Keratinocyte (primary cell): ENCODE data around the gene SLC6A5. TPM values are rescaled to one million over a fixed set of nuclear protein-coding genes. Genes with fewer than 3 reads are reported as not detected.

Source experiments
- DNase-seq: peaks from one replicate; pipeline ENCODE4 v3.0.0-alpha.2; 2011; ENCODE audit warnings: low read depth, missing footprints, low spot score
- FAIRE-seq: peaks from 2 replicates; lab custom pipeline; 2011; peaks lifted over from hg19 to GRCh38; lab: Jason Lieb, UNC
- H2AFZ ChIP-seq: 2 replicates; pipeline ENCODE4 v1.6.0; 2012; ENCODE audit warnings: low read length, control low read depth, inconsistent platforms; ENCODE audit not compliant: control insufficient read depth
- H3K27ac ChIP-seq: 2 replicates; pipeline ENCODE4 v1.5.1; 2011; ENCODE audit warnings: low read length; ENCODE audit not compliant: control insufficient read depth, insufficient read depth
- H3K27me3 ChIP-seq: 3 replicates; pipeline ENCODE4 v1.6.0; 2011; ENCODE audit warnings: low read length; ENCODE audit not compliant: control insufficient read depth, insufficient read depth; ENCODE audit errors: extremely low read depth
- H3K36me3 ChIP-seq, 2 experiments: 2 replicates in 1 of 2; 3 replicates in 1 of 2; pipeline ENCODE4 v1.5.1; 2011; ENCODE audit warnings: low read length in 2 of 2, mild to moderate bottlenecking in 1 of 2; ENCODE audit not compliant: control insufficient read depth in 2 of 2, insufficient read depth in 2 of 2; ENCODE audit errors: extremely low read depth in 1 of 2
- H3K4me1 ChIP-seq: 3 replicates; pipeline ENCODE4 v1.5.1; 2011; ENCODE audit warnings: low read length; ENCODE audit not compliant: control insufficient read depth, insufficient read depth; ENCODE audit errors: extremely low read depth
- H3K4me2 ChIP-seq: 3 replicates; pipeline ENCODE4 v1.6.0; 2011; ENCODE audit warnings: low read depth, low read length; ENCODE audit not compliant: control insufficient read depth, insufficient read depth; ENCODE audit errors: extremely low read depth
- H3K4me3 ChIP-seq, 3 experiments: fragments of 200-600 bp in 1 of 3; sonication (generic) in 1 of 3; 2 replicates in 2 of 3; 3 replicates in 1 of 3; pipeline ENCODE4 v1.5.1; 2011 to 2016; ENCODE audit warnings: low read length in 3 of 3, mild to moderate bottlenecking in 3 of 3, control low read depth in 2 of 3, inconsistent platforms in 1 of 3, low read depth in 1 of 3, mixed read lengths in 1 of 3, mixed run types in 1 of 3, moderate library complexity in 1 of 3; ENCODE audit not compliant: control insufficient read depth in 2 of 3, insufficient read depth in 2 of 3; ENCODE audit errors: extremely low read depth in 1 of 3
- H3K79me2 ChIP-seq: 2 replicates; pipeline ENCODE4 v1.6.0; 2012; ENCODE audit warnings: low read length; ENCODE audit not compliant: control insufficient read depth, insufficient read depth
- H3K9ac ChIP-seq: 3 replicates; pipeline ENCODE4 v1.6.0; 2011; ENCODE audit warnings: low read length; ENCODE audit not compliant: control insufficient read depth, insufficient read depth; ENCODE audit errors: extremely low read depth
- H3K9me1 ChIP-seq: 3 replicates; pipeline ENCODE4 v1.6.0; 2011; ENCODE audit warnings: low read length; ENCODE audit not compliant: control insufficient read depth, insufficient read depth; ENCODE audit errors: extremely low read depth
- H3K9me3 ChIP-seq: 2 replicates; pipeline ENCODE4 v1.5.1; 2012; ENCODE audit warnings: low read depth, low read length; ENCODE audit not compliant: control insufficient read depth
- H4K20me1 ChIP-seq: 3 replicates; pipeline ENCODE4 v1.6.0; 2011; ENCODE audit warnings: low read length; ENCODE audit not compliant: control insufficient read depth, insufficient read depth; ENCODE audit errors: extremely low read depth
- EZH2 ChIP-seq: IDR thresholded peaks from one replicate; pipeline ENCODE4 v1.6.1; 2012; ENCODE audit warnings: inconsistent platforms, mild to moderate bottlenecking, low read length, moderate library complexity
- dilution Hi-C: fragments of 300-500 bp; cut with MboI; formaldehyde crosslinking; loops from one replicate; pipeline ENCODE4 v1.7.0; 2020; ENCODE audit warnings: low sequenced_read_pairs; ENCODE audit not compliant: extremely low pct_ligation_motif_present
- polyA plus RNA-seq, 5 experiments: library from polyadenylated mRNA; depleted of rRNA in 3 of 5; stranded (reverse) in 3 of 5; stranded (forward) in 1 of 5; unstranded in 1 of 5; fragments of >200 nt; gene quantifications; 1 replicate in 1 of 5; 2 replicates in 3 of 5; 3 replicates in 1 of 5; pipeline versions ENCODE4 v1.2.1 to v1.2.3, GENCODE V29; 2011 to 2012; ENCODE audit warnings: missing spikeins in 2 of 5, low read depth in 1 of 5, low replicate concordance in 1 of 5
- TF ChIP-seq, protein P1 (sequence below), 3 experiments: IDR thresholded peaks in 1 of 3; conservative IDR thresholded peaks in 1 of 3; optimal IDR thresholded peaks in 1 of 3; 2 replicates in 2 of 3; 3 replicates in 1 of 3; pipeline versions ENCODE3 to v1.5.1; 2011; ENCODE audit warnings: low read length in 3 of 3, mild to moderate bottlenecking in 3 of 3, moderate library complexity in 2 of 3, control low read depth in 1 of 3, inconsistent platforms in 1 of 3; ENCODE audit not compliant: insufficient read depth in 2 of 3; ENCODE audit errors: extremely low read depth in 1 of 3

Gene SLC6A5
- polyA plus RNA-seq, 1 donor (not counting 4 experiments of a cell fraction or from before 2014, with no cell fraction given): not detected

GRCh38 chr11:20609727-20610707 is 10.6 kb downstream of the SLC6A5 start:
- peaks cover 37% of the 10 kb centered on the region for H3K27me3 ChIP-seq
- FAIRE-seq: no peak
- H3K9me3 ChIP-seq: no peaks in the 10 kb centered on the region
- no peak overlapping the region for H3K27ac ChIP-seq
- no peak for DNase-seq
- H3K79me2 ChIP-seq: no peaks in the 10 kb centered on the region
- peak overlapping the region; percentile 76 for H3K4me2 ChIP-seq
- no peak for TF ChIP-seq EZH2
- TF ChIP-seq, protein P1, sequence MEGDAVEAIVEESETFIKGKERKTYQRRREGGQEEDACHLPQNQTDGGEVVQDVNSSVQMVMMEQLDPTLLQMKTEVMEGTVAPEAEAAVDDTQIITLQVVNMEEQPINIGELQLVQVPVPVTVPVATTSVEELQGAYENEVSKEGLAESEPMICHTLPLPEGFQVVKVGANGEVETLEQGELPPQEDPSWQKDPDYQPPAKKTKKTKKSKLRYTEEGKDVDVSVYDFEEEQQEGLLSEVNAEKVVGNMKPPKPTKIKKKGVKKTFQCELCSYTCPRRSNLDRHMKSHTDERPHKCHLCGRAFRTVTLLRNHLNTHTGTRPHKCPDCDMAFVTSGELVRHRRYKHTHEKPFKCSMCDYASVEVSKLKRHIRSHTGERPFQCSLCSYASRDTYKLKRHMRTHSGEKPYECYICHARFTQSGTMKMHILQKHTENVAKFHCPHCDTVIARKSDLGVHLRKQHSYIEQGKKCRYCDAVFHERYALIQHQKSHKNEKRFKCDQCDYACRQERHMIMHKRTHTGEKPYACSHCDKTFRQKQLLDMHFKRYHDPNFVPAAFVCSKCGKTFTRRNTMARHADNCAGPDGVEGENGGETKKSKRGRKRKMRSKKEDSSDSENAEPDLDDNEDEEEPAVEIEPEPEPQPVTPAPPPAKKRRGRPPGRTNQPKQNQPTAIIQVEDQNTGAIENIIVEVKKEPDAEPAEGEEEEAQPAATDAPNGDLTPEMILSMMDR (optimal IDR thresholded peaks at IDR 0.05 in 1 of 3, IDR thresholded peaks at IDR 0.05 in 1 of 3, conservative IDR thresholded peaks at IDR 0.05 in 1 of 3; ENCODE audit: extremely low read depth in 1 of 3, insufficient read depth in 2 of 3, low read length in 3 of 3): peak; percentile 84 to 99 (median 90)
- peak overlapping the region in 2 of 3 experiments; percentile 7 to 31 for H3K4me3 ChIP-seq
- H4K20me1 ChIP-seq: peaks cover 2% of the 10 kb centered on the region
- H3K9ac ChIP-seq: peak overlapping the region; percentile 31
- H3K9me1 ChIP-seq: no peaks in the 10 kb centered on the region
- dilution Hi-C loops: loop anchor here (25.0 kb wide), 1 partner anchor 98 kb away; no protein-coding TSS in a partner anchor
- H3K36me3 ChIP-seq: no peaks in the 10 kb centered on the region
- peak overlapping the region; percentile 16 for H2AFZ ChIP-seq
- peaks cover 12% of the 10 kb centered on the region for H3K4me1 ChIP-seq

- no peak overlapping the region for H3K9ac ChIP-seq
- H3K79me2 ChIP-seq: no peaks in the 10 kb centered on the region
- FAIRE-seq (no peak), DNase-seq (no peak)
- H3K36me3 ChIP-seq: no peaks in the 10 kb centered on the region
- peaks cover 12% of the 10 kb centered on the region for H3K4me1 ChIP-seq
- TF ChIP-seq, protein P1 (optimal IDR thresholded peaks at IDR 0.05 in 1 of 3, IDR thresholded peaks at IDR 0.05 in 1 of 3, conservative IDR thresholded peaks at IDR 0.05 in 1 of 3; ENCODE audit: extremely low read depth in 1 of 3, insufficient read depth in 2 of 3, low read length in 3 of 3): no peak
- no peak for TF ChIP-seq EZH2
- H3K9me1 ChIP-seq: no peaks in the 10 kb centered on the region
- H3K9me3 ChIP-seq: no peaks in the 10 kb centered on the region
- peaks cover 29% of the 10 kb centered on the region for H3K27me3 ChIP-seq
- H3K4me2 ChIP-seq: no peak overlapping the region
- peaks cover 2% of the 10 kb centered on the region for H4K20me1 ChIP-seq
- no peak overlapping the region for H2AFZ ChIP-seq
- no peak overlapping the region for H3K4me3 ChIP-seq
- H3K27ac ChIP-seq: no peak overlapping the region
- dilution Hi-C loops: loop anchor here (25.0 kb wide), 1 partner anchor 99 kb away; no protein-coding TSS in a partner anchor
Observed at GRCh38 chr11:20610825-20611224, 11.4 kb downstream of the SLC6A5 start.
